Panc1 (cell line): Measurements from ENCODE around the gene ZNF765. TPM values are rescaled to one million over a fixed set of nuclear protein-coding genes. Genes with fewer than 3 reads are reported as not detected.
"Not testable (repeated sequence)": the region's sequence is repeated elsewhere in the genome, so short reads cannot be mapped to it uniquely, and the experiment has no call there.

Source experiments
- ATAC-seq: fragments of 200-7000 bp; cut with Tn5 transposase; 2 replicates; pipeline ENCODE4 v1.9.1; 2020; ENCODE audit warnings: mild to moderate bottlenecking, moderate library complexity
- BruUV-seq: library from RNA; stranded (reverse); fragments of 400-500 nt; replicated peaks from 2 replicates; lab custom pipeline; 2021; lab: Mats Ljungman, UMichigan
- CTCF ChIA-PET: fragments of 300-600 bp; sonication (Branson Sonifier 250); formaldehyde crosslinking; loops from one replicate; lab custom pipeline; 2022; ENCODE audit warnings: antibody characterized with exemption; lab: Charles Lee
- POLR2A ChIA-PET: fragments of 300-600 bp; sonication (Branson Sonifier 250); formaldehyde crosslinking; loops from one replicate; lab custom pipeline; 2022; ENCODE audit warnings: antibody characterized with exemption; lab: Charles Lee
- DNase-seq: peaks from one replicate; pipeline ENCODE4 v3.0.0-alpha.2; 2010; ENCODE audit warnings: low read depth, low spot score
- H3K27ac ChIP-seq: 2 replicates; pipeline ENCODE4 v1.5.1; 2011; ENCODE audit warnings: mild to moderate bottlenecking, low read length, inconsistent platforms
- H3K27me3 ChIP-seq: fragments of 200-500 bp; sonication (Bioruptor generic); 2 replicates; pipeline ENCODE4 v1.6.0; 2014; ENCODE audit warnings: low read length, inconsistent platforms; ENCODE audit not compliant: control insufficient read depth, insufficient read depth
- H3K36me3 ChIP-seq: fragments of 200-500 bp; sonication (Bioruptor generic); 2 replicates; pipeline ENCODE4 v1.5.1; 2014; ENCODE audit warnings: inconsistent platforms, mild to moderate bottlenecking, low read length, moderate library complexity; ENCODE audit not compliant: control insufficient read depth, insufficient read depth
- H3K4me1 ChIP-seq: 2 replicates; pipeline ENCODE4 v1.5.1; 2011; ENCODE audit warnings: inconsistent platforms, mild to moderate bottlenecking, low read length, moderate library complexity; ENCODE audit not compliant: control insufficient read depth, insufficient read depth
- H3K4me3 ChIP-seq, 2 experiments: 2 replicates each; pipeline ENCODE4 v1.5.1; 2011 to 2012; ENCODE audit warnings: low read depth in 2 of 2, low read length in 2 of 2, mild to moderate bottlenecking in 2 of 2, inconsistent platforms in 1 of 2, moderate library complexity in 1 of 2
- H3K9me3 ChIP-seq: fragments of 200-500 bp; sonication (Bioruptor generic); 2 replicates; pipeline ENCODE4 v1.5.1; 2014; ENCODE audit warnings: low read depth, mild to moderate bottlenecking, inconsistent platforms, low read length, moderate library complexity; ENCODE audit not compliant: control insufficient read depth, insufficient read depth
- CTCF ChIP-seq: fragments of 450-650 bp; IDR thresholded peaks from 2 replicates; pipeline ENCODE4 v1.5.1; 2017; ENCODE audit warnings: mild to moderate bottlenecking
- POLR2AphosphoS5 ChIP-seq: IDR thresholded peaks from 2 replicates; pipeline ENCODE4 v1.6.1; 2012; ENCODE audit warnings: mild to moderate bottlenecking, low read depth, low read length, moderate library complexity
- REST ChIP-seq, 2 experiments: IDR thresholded peaks; 2 replicates each; pipeline ENCODE4 v1.6.1; 2011 to 2012; ENCODE audit warnings: low read depth in 2 of 2, control low read depth in 1 of 2, low read length in 1 of 2, mild to moderate bottlenecking in 1 of 2, moderate library complexity in 1 of 2; ENCODE audit not compliant: insufficient read depth in 1 of 2
- SIN3A ChIP-seq: IDR thresholded peaks from 2 replicates; pipeline ENCODE4 v1.6.1; 2012; ENCODE audit warnings: low read depth, mild to moderate bottlenecking, low read length, moderate library complexity, borderline replicate concordance; ENCODE audit not compliant: insufficient read depth
- TCF7L2 ChIP-seq: IDR thresholded peaks from 2 replicates; pipeline ENCODE4 v1.6.1; 2011; ENCODE audit warnings: mild to moderate bottlenecking, low read depth, low read length, inconsistent platforms
- in situ Hi-C: cut with HindIII; loops from 2 replicates; pipeline ENCODE4 v1.10.0; 2016; ENCODE audit warnings: low sequenced_read_pairs, low pct_unique_long_range_greater_than_20kb
- intact Hi-C: fragments of 100-400 bp; cut with micrococcal nuclease; formaldehyde crosslinking; loops from one replicate; pipeline ENCODE4 v1.10.0; 2022; ENCODE audit not compliant: unreplicated experiment
- total RNA-seq: library from RNA; stranded (reverse); gene quantifications from one replicate; pipeline ENCODE4 v1.2.1, GENCODE V29; 2021; ENCODE audit not compliant: unreplicated experiment

The ZNF765 gene
- total RNA-seq, 1 experiment from 2014 or later: 15.3 TPM

GRCh38 chr19:53460131-53460721 lies 65.3 kb downstream of the ZNF765 start:
- POLR2A ChIA-PET, in situ Hi-C loops, CTCF ChIA-PET, H3K27me3 ChIP-seq, H3K4me3 ChIP-seq, ATAC-seq, H3K4me1 ChIP-seq, H3K27ac ChIP-seq, DNase-seq, H3K36me3 ChIP-seq, BruUV-seq, intact Hi-C loops: not testable (repeated sequence)
- peaks cover 39% of the 10 kb centered on the region for H3K9me3 ChIP-seq

- peaks cover 23% of the 10 kb centered on the region for H3K9me3 ChIP-seq
- no peaks in the 10 kb centered on the region for H3K36me3 ChIP-seq
- CTCF ChIA-PET: no interaction called here
- in situ Hi-C loops: no loop called here
- no TSS peak for BruUV-seq
- no peak for DNase-seq
- intact Hi-C loops: no loop called here
- no peak overlapping the region for H3K4me3 ChIP-seq
- POLR2A ChIA-PET: no interaction called here
- H3K27me3 ChIP-seq: no peaks in the 10 kb centered on the region
- no peak; the same call in 1 of the 2 replicates for ATAC-seq
- no peak for TF ChIP-seq SIN3A
- TF ChIP-seq POLR2AphosphoS5: no peak
- TF ChIP-seq REST (IDR thresholded peaks at IDR 0.05; ENCODE audit: insufficient read depth in 1 of 2, low read depth in 2 of 2, low read length in 1 of 2): no peak
- TF ChIP-seq CTCF: no peak
- TF ChIP-seq TCF7L2: no peak
- no peak overlapping the region for H3K27ac ChIP-seq
- no peaks in the 10 kb centered on the region for H3K4me1 ChIP-seq
Measured at GRCh38 chr19:53461866-53462265, 66.9 kb downstream of the ZNF765 start.

- no peak for DNase-seq
- ChIA-PET CTCF (interaction anchor here (0.7 kb wide), 1 partner anchor 34 kb away, joined by 8 read pairs; no protein-coding TSS in a partner anchor), POLR2A (no interaction called here)
- no TSS peak for BruUV-seq
- intact Hi-C loops (no loop called here), in situ Hi-C loops (no loop called here)
- Histone ChIP-seq H3K4me3 (no peak overlapping the region), H3K27me3 (no peaks in the 10 kb centered on the region), H3K9me3 (peaks cover 13% of the 10 kb centered on the region), H3K4me1 (no peaks in the 10 kb centered on the region), H3K36me3 (no peaks in the 10 kb centered on the region), H3K27ac (no peak overlapping the region)
- ATAC-seq: no peak
- TF ChIP-seq TCF7L2: no peak
Measured at GRCh38 chr19:53462861-53463260, 67.9 kb downstream of the ZNF765 start.
